Measurements from ENCODE around the gene SLC29A2. TPM values are rescaled to one million over a fixed set of nuclear protein-coding genes. Genes with fewer than 3 reads are reported as not detected.

Gene SLC29A2
- total and polyA plus RNA-seq, 2 of the 8 experiments (the other 6 are each of a cell fraction or from before 2014, with no cell fraction given), result 29.3 to 31.6 TPM

- TF ChIP-seq CTCF (IDR thresholded peaks at IDR 0.05; ENCODE audit: control extremely low read depth in 1 of 3, insufficient read depth in 1 of 3, low read depth in 1 of 3, low read length in 3 of 3) (no peak), JUND (IDR thresholded peaks at IDR 0.05; ENCODE audit: low read length) (no peak), TEAD4 (IDR thresholded peaks at IDR 0.05; ENCODE audit: low read depth, low read length) (no peak), ASH2L (IDR thresholded peaks at IDR 0.05; ENCODE audit: low read length) (no peak), POU5F1 (IDR thresholded peaks at IDR 0.05; ENCODE audit: low read depth, low read length) (no peak), SIRT6 (IDR thresholded peaks at IDR 0.05; ENCODE audit: low read length) (no peak), EZH2 (IDR thresholded peaks at IDR 0.05; ENCODE audit: low read depth, low read length, severe bottlenecking) (no peak), MAX (IDR thresholded peaks at IDR 0.05) (no peak), BRCA1 (IDR thresholded peaks at IDR 0.05; ENCODE audit: low read depth, low read length) (no peak), SRF (IDR thresholded peaks at IDR 0.05; ENCODE audit: low read depth, low read length) (no peak)
Observed at GRCh38 chr11:66315921-66316811, 55.4 kb downstream of the SLC29A2 start (continued).
